Stimulated activated naive B cell treated with anti-CD40 and anti-IgM and Interleukin-4, amounts not matched to agents 10 μg/mL and 1 μg/mL and 100 μg/mL, for 72 hours (primary cell): ENCODE data around the gene CSMD2.

Source experiments
- ATAC-seq, 2 donors: fragments of 150-1000 bp; cut with Tn5 transposase; replicated peaks; 2 replicates each; pipeline ENCODE4 v1.10.0; 2021; ENCODE audit warnings: moderate library complexity in 1 of 2
- DNase-seq: peaks from one replicate; pipeline ENCODE4 v3.0.0; 2021
- H3K27ac Mint-ChIP-seq: one replicate; pipeline ENCODE4 v1.8.0; 2022; ENCODE audit warnings: mild to moderate bottlenecking, mixed read lengths
- H3K27me3 Mint-ChIP-seq, 2 donors: one replicate each; pipeline ENCODE4 v1.8.0; 2022; ENCODE audit warnings: mixed read lengths in 2 of 2
- H3K36me3 Mint-ChIP-seq, 2 donors: one replicate each; pipeline ENCODE4 v1.8.0; 2022; ENCODE audit warnings: mixed read lengths in 2 of 2, mild to moderate bottlenecking in 1 of 2
- H3K4me1 Mint-ChIP-seq, 2 donors: one replicate each; pipeline ENCODE4 v1.8.0; 2022; ENCODE audit warnings: mixed read lengths in 2 of 2, mild to moderate bottlenecking in 1 of 2
- H3K4me3 Mint-ChIP-seq, 2 donors: one replicate each; pipeline ENCODE4 v1.8.0; 2022; ENCODE audit warnings: mild to moderate bottlenecking in 2 of 2, mixed read lengths in 2 of 2, moderate library complexity in 1 of 2
- H3K9me3 Mint-ChIP-seq, 2 donors: one replicate each; pipeline ENCODE4 v1.8.0; 2022; ENCODE audit warnings: mixed read lengths in 2 of 2, mild to moderate bottlenecking in 1 of 2

CSMD2 gene

DNA sequence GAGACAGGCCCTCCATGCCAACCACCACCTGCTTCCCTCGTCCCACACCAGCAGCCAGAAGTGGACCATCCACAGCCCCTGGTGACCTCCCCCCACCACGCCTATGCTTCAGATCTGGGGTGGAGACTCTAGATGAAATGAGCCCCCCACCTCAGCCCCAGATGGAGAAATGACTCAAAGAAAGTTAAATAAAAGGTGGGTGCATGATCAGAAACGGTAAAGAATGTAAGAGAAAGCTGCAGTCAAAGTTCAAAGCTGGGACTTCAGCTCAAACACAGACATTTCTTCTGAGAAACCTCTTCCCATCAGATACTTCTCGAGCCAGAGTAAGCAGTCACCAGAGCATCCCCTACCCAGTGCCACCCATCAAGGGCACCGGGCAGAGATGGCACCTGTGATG, 344.2 kb downstream of the CSMD2 start:
- H3K9me3 Mint-ChIP-seq, result no peaks in the 10 kb centered on the region
- no peak overlapping the region for H3K27ac Mint-ChIP-seq
- no peaks in the 10 kb centered on the region for H3K4me1 Mint-ChIP-seq
- DNase-seq (no peak), ATAC-seq (no peak)
- peaks cover 10 to 18% of the 10 kb centered on the region in 2 donors for H3K27me3 Mint-ChIP-seq
- no peak overlapping the region for H3K4me3 Mint-ChIP-seq
- H3K36me3 Mint-ChIP-seq, result no peaks in the 10 kb centered on the region

DNA sequence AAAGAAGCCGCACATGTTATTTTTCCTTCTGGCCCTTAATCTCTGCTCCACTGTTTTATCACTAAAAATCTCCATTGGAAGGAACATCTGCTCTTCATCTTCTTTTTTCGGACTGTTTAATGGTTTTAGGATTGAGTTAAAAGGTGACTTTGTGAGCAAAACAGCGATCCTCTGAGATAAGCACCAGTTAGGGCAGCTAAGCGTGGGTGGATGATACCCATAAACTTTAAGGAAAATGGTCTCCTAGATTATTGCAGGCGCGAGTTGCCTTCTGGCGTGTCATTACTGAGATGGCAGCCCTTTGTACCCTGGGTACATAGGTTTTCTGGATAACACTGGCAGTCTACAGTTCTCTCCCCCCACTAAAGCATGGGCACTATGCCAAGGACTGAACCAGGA, 345.1 kb downstream of the CSMD2 start:
- H3K27me3 Mint-ChIP-seq, result peaks cover 9 to 21% of the 10 kb centered on the region in 2 donors

GRCh38 chr1:33819290-33819912, 345.6 kb downstream of the CSMD2 start:
- H3K4me3 Mint-ChIP-seq, result no peak overlapping the region
- DNase-seq (no peak), ATAC-seq (no peak)
- peaks cover 13 to 23% of the 10 kb centered on the region in 2 donors for H3K27me3 Mint-ChIP-seq
- no peaks in the 10 kb centered on the region for H3K36me3 Mint-ChIP-seq
- no peaks in the 10 kb centered on the region for H3K4me1 Mint-ChIP-seq
- H3K27ac Mint-ChIP-seq, result no peak overlapping the region
- no peaks in the 10 kb centered on the region for H3K9me3 Mint-ChIP-seq

More for the DNA sequence above, 345.1 kb downstream of the CSMD2 start:
- Mint-ChIP-seq H3K4me3 (no peak overlapping the region), H3K36me3 (no peaks in the 10 kb centered on the region), H3K4me1 (no peaks in the 10 kb centered on the region), H3K9me3 (no peaks in the 10 kb centered on the region), H3K27ac (no peak overlapping the region)
- ATAC-seq (no peak), DNase-seq (no peak)

- H3K27me3 Mint-ChIP-seq, result peaks cover 16 to 29% of the 10 kb centered on the region in 2 donors
- H3K36me3 Mint-ChIP-seq, result no peaks in the 10 kb centered on the region
- no peak for ATAC-seq
- no peak overlapping the region for H3K4me3 Mint-ChIP-seq
- no peaks in the 10 kb centered on the region for H3K4me1 Mint-ChIP-seq
- H3K27ac Mint-ChIP-seq, result no peak overlapping the region
- DNase-seq, result no peak
- no peaks in the 10 kb centered on the region for H3K9me3 Mint-ChIP-seq
Measured at GRCh38 chr1:33818071-33818470, 347.0 kb downstream of the CSMD2 start.

- no peaks in the 10 kb centered on the region for H3K9me3 Mint-ChIP-seq
- H3K36me3 Mint-ChIP-seq, result no peaks in the 10 kb centered on the region
- peaks cover 12 to 13% of the 10 kb centered on the region in 2 donors for H3K27me3 Mint-ChIP-seq
- no peaks in the 10 kb centered on the region for H3K4me1 Mint-ChIP-seq
- H3K27ac Mint-ChIP-seq, result no peak overlapping the region
- DNase-seq, result no peak
- no peak overlapping the region for H3K4me3 Mint-ChIP-seq
- no peak for ATAC-seq
Measured at GRCh38 chr1:33815061-33815460, 350.0 kb downstream of the CSMD2 start.

DNA sequence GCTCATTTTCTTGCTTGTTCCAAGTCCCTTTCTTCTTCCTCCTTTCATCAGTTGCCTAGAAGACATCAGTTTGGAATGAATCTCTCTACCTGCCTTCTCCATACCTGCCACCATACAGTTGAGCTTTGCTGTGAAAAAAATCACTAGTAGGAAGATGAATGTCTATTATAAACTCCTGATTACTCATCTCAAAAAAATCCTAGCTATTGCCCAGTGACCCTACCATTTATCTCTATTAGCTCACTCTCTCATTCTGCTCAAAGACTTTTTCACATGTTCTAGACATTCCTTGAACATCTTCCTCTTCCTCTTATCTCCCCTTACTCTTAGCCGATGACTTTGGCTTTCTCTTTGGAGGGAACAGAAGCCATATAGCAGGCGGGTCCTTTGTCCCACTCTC, 350.9 kb downstream of the CSMD2 start:
- ATAC-seq, result no peak
- Mint-ChIP-seq H3K36me3 (no peaks in the 10 kb centered on the region), H3K9me3 (no peaks in the 10 kb centered on the region)

GRCh38 chr1:33810571-33810970, 354.5 kb downstream of the CSMD2 start:
- peaks cover 3 to 13% of the 10 kb centered on the region in 2 donors for H3K9me3 Mint-ChIP-seq
- H3K36me3 Mint-ChIP-seq, result peaks cover 0 to 1% of the 10 kb centered on the region in 2 donors
- H3K4me1 Mint-ChIP-seq, result no peaks in the 10 kb centered on the region
- peaks cover 9 to 13% of the 10 kb centered on the region in 2 donors for H3K27me3 Mint-ChIP-seq
- no peak overlapping the region for H3K27ac Mint-ChIP-seq
- ATAC-seq (no peak), DNase-seq (no peak)
- H3K4me3 Mint-ChIP-seq, result no peak overlapping the region

More for the DNA sequence above, 350.9 kb downstream of the CSMD2 start:
- Mint-ChIP-seq H3K4me3 (no peak overlapping the region), H3K27me3 (peaks cover 9 to 13% of the 10 kb centered on the region in 2 donors), H3K27ac (no peak overlapping the region), H3K4me1 (no peaks in the 10 kb centered on the region)
- DNase-seq, result no peak

DNA sequence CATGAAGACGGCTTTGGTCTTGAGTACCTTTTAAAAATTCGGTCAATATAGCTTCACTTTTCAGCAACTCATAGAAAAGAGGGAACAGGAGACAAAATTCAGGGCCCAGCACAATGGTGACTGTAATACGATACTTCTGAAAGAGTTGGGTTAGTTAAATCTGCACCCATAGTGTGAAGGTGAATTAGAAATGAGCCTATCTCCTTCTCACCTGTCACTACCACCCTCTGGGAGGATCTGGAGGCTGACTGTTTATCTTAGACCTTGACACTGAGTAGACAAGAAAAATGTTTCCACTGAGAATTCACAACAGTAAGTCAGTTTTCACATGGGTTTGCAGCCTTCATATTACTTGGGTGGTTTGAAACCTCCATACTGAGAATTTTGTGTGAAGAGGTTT, 359.0 kb downstream of the CSMD2 start:
- Mint-ChIP-seq H3K9me3 (peaks cover 5 to 13% of the 10 kb centered on the region in 2 donors), H3K27me3 (no peaks in the 10 kb centered on the region), H3K27ac (no peak overlapping the region), H3K4me1 (no peaks in the 10 kb centered on the region), H3K4me3 (no peak overlapping the region), H3K36me3 (peaks cover 0 to 1% of the 10 kb centered on the region in 2 donors)
- ATAC-seq (no peak), DNase-seq (no peak)

GRCh38 chr1:33802268-33802667, 362.8 kb downstream of the CSMD2 start:
- Mint-ChIP-seq H3K4me1 (no peaks in the 10 kb centered on the region), H3K36me3 (no peaks in the 10 kb centered on the region), H3K9me3 (peaks cover 10 to 11% of the 10 kb centered on the region in 2 donors), H3K27me3 (peaks cover 0 to 5% of the 10 kb centered on the region in 2 donors), H3K4me3 (no peak overlapping the region), H3K27ac (no peak overlapping the region)
- no peak for DNase-seq
- ATAC-seq, result no peak

GRCh38 chr1:33797849-33798248, 367.2 kb downstream of the CSMD2 start:
- H3K36me3 Mint-ChIP-seq, result no peaks in the 10 kb centered on the region
- H3K27ac Mint-ChIP-seq, result no peak overlapping the region
- peaks cover 17 to 21% of the 10 kb centered on the region in 2 donors for H3K9me3 Mint-ChIP-seq
- peaks cover 5 to 9% of the 10 kb centered on the region in 2 donors for H3K27me3 Mint-ChIP-seq
- DNase-seq, result no peak
- ATAC-seq, result no peak
- no peaks in the 10 kb centered on the region for H3K4me1 Mint-ChIP-seq
- H3K4me3 Mint-ChIP-seq, result no peak overlapping the region

- no peak for ATAC-seq
Measured at GRCh38 chr1:33792651-33793050, 372.4 kb downstream of the CSMD2 start.

DNA sequence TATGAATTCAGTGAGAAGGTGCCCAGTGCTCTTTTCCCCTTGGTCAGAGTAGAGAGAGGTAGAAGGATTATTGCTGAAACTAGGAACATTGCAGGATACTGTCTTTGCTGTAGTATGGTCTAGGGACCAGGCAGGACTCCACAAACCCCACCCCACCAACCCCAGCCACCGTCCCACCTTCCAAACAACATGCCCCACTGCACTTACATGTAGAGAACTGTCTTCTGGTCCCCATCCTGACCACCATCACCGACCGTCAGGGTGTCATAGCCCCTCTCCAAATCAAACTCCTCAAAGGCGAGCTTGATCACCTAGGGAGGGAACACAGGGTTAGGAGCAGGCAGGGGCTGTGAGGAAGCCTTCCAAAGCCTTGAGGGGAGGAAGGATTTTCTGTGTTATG, 372.8 kb downstream of the CSMD2 start:
- Mint-ChIP-seq H3K27ac (no peak overlapping the region), H3K4me3 (no peak overlapping the region), H3K36me3 (no peaks in the 10 kb centered on the region), H3K4me1 (no peaks in the 10 kb centered on the region), H3K9me3 (peaks cover 12 to 14% of the 10 kb centered on the region in 2 donors), H3K27me3 (peaks cover 4 to 5% of the 10 kb centered on the region in 2 donors)
- ATAC-seq (no peak), DNase-seq (no peak)

More at GRCh38 chr1:33792651-33793050, 372.4 kb downstream of the CSMD2 start:
- Mint-ChIP-seq H3K27me3 (peaks cover 4 to 5% of the 10 kb centered on the region in 2 donors), H3K4me1 (no peaks in the 10 kb centered on the region), H3K27ac (no peak overlapping the region), H3K9me3 (peaks cover 12 to 14% of the 10 kb centered on the region in 2 donors), H3K36me3 (no peaks in the 10 kb centered on the region), H3K4me3 (no peak overlapping the region)
- DNase-seq, result no peak

DNA sequence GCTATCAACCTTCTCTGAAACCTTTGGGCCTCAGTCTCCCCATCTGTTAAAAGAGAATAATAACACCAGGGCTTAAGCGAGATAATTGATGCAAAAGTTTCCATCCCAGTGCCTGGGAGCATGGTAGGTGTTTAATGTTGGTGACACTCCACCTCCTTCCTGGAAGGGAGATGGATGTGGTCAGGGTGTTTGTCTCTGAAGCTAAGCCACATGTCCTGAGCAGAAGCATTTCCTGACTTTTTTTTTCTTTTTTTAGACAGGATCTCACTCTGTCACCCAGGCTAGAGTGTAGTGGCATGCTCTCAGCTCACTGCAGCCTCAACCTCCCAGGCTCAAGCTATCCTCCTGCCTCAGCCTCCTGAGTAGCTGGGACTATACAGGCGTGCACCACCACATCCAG, 373.8 kb downstream of the CSMD2 start:
- peaks cover 9 to 11% of the 10 kb centered on the region in 2 donors for H3K9me3 Mint-ChIP-seq
- no peak overlapping the region for H3K4me3 Mint-ChIP-seq
- no peaks in the 10 kb centered on the region for H3K36me3 Mint-ChIP-seq
- no peaks in the 10 kb centered on the region for H3K4me1 Mint-ChIP-seq
- DNase-seq (no peak), ATAC-seq (no peak)
- peaks cover 4 to 5% of the 10 kb centered on the region in 2 donors for H3K27me3 Mint-ChIP-seq
- H3K27ac Mint-ChIP-seq, result no peak overlapping the region

DNA sequence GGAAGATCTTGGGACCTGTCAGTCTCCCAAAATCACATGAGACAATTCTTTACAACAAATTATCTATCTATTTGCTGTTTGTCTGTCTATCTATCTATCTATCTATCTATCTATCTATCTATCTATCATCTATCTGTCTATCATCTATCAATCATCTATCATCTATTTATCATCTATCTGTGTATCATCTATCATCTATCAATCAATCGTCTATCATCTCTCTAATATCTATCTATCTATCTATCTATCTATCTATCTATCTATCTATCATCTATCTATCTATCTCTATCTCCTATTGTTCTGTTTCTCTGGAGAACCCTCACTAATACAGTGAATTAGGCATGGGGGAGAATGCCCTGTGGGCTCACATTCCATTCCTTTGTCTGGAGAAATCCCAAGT, 374.5 kb downstream of the CSMD2 start:
- DNase-seq (no peak), ATAC-seq (no peak)
- H3K4me3 Mint-ChIP-seq, result no peak overlapping the region
- H3K9me3 Mint-ChIP-seq, result peaks cover 8 to 11% of the 10 kb centered on the region in 2 donors
- H3K27me3 Mint-ChIP-seq, result peaks cover 4 to 5% of the 10 kb centered on the region in 2 donors
- H3K27ac Mint-ChIP-seq, result no peak overlapping the region
- H3K4me1 Mint-ChIP-seq, result no peaks in the 10 kb centered on the region
- H3K36me3 Mint-ChIP-seq, result no peaks in the 10 kb centered on the region

GRCh38 chr1:33784876-33785275, 380.2 kb downstream of the CSMD2 start:
- H3K27me3 Mint-ChIP-seq, result peaks cover under 1 to 13% of the 10 kb centered on the region in 2 donors
- ATAC-seq (no peak), DNase-seq (no peak)
- H3K9me3 Mint-ChIP-seq, result no peaks in the 10 kb centered on the region
- no peak overlapping the region for H3K27ac Mint-ChIP-seq
- H3K36me3 Mint-ChIP-seq, result no peaks in the 10 kb centered on the region
- H3K4me1 Mint-ChIP-seq, result no peaks in the 10 kb centered on the region
- H3K4me3 Mint-ChIP-seq, result no peak overlapping the region
